Fibroblast of lung (primary cell): ENCODE measurements around the gene MYL11.
"Not testable (repeated sequence)": the region's sequence is repeated elsewhere in the genome, so short reads cannot be mapped to it uniquely, and the experiment has no call there.

Experiments used
- CTCF ChIP-seq, 2 donors: IDR thresholded peaks in 1 of 2; conservative IDR thresholded peaks in 1 of 2; 1 replicate in 1 of 2; 2 replicates in 1 of 2; pipeline ENCODE4 v1.5.1; 2011 to 2012; ENCODE audit warnings: low read length in 2 of 2, control low read depth in 1 of 2, inconsistent platforms in 1 of 2, low read depth in 1 of 2, mild to moderate bottlenecking in 1 of 2
- EZH2 ChIP-seq: IDR thresholded peaks from 2 replicates; pipeline ENCODE4 v1.5.1; 2012; ENCODE audit warnings: low read length, control low read depth, mild to moderate bottlenecking; ENCODE audit errors: missing control alignments

GRCh38 chr16:30343491-30343820 lies 31.1 kb upstream of the MYL11 start:
- TF ChIP-seq CTCF (conservative IDR thresholded peaks at IDR 0.05 in 1 of 2, IDR thresholded peaks at IDR 0.05 in 1 of 2; ENCODE audit: low read depth in 1 of 2, low read length in 2 of 2); EZH2: not testable (repeated sequence)
